ENCODE results near the gene PROP1.

PROP1 gene

GRCh38 chr5:177996660-177997318 lies 747 bp upstream of the PROP1 start:
- peak; percentile 15 for DNase-seq (ENCODE audit: low read depth)
- H3K4me3 ChIP-seq (ENCODE audit: low read depth, low read length): no peak overlapping the region
- TF ChIP-seq MYC (IDR thresholded peaks at IDR 0.05; ENCODE audit: low read depth, low read length) (no peak), MAX (IDR thresholded peaks at IDR 0.05; ENCODE audit: low read depth, low read length) (no peak), POLR2A (IDR thresholded peaks at IDR 0.05; ENCODE audit: extremely low read depth, insufficient read length) (no peak), CTCF (IDR thresholded peaks at IDR 0.05; ENCODE audit: low read depth, low read length) (no peak)

GRCh38 chr5:177994561-177995190 lies 1.4 kb downstream of the PROP1 start:
- H3K4me3 ChIP-seq (ENCODE audit: low read depth, low read length): no peak overlapping the region
- TF ChIP-seq MYC (IDR thresholded peaks at IDR 0.05; ENCODE audit: low read depth, low read length) (no peak), MAX (IDR thresholded peaks at IDR 0.05; ENCODE audit: low read depth, low read length) (no peak), CTCF (IDR thresholded peaks at IDR 0.05; ENCODE audit: low read depth, low read length) (no peak), POLR2A (IDR thresholded peaks at IDR 0.05; ENCODE audit: extremely low read depth, insufficient read length) (no peak)
- no peak for DNase-seq (ENCODE audit: low read depth)

- TF ChIP-seq MAX (IDR thresholded peaks at IDR 0.05; ENCODE audit: low read depth, low read length) (no peak), CTCF (IDR thresholded peaks at IDR 0.05; ENCODE audit: low read depth, low read length) (no peak), POLR2A (IDR thresholded peaks at IDR 0.05; ENCODE audit: extremely low read depth, insufficient read length) (no peak), MYC (IDR thresholded peaks at IDR 0.05; ENCODE audit: low read depth, low read length) (no peak)
- DNase-seq (ENCODE audit: low read depth): no peak
- no peak overlapping the region for H3K4me3 ChIP-seq (ENCODE audit: low read depth, low read length)
These were observed 2.0 kb downstream of the PROP1 start for GRCh38 chr5:177994063-177994462.

GRCh38 chr5:177992466-177992865 lies 3.6 kb downstream of the PROP1 start:
- no peak for DNase-seq (ENCODE audit: low read depth)
- no peak overlapping the region for H3K4me3 ChIP-seq (ENCODE audit: low read depth, low read length)
- TF ChIP-seq POLR2A (IDR thresholded peaks at IDR 0.05; ENCODE audit: extremely low read depth, insufficient read length): no peak
- TF ChIP-seq CTCF (IDR thresholded peaks at IDR 0.05; ENCODE audit: low read depth, low read length): no peak
- TF ChIP-seq MAX (IDR thresholded peaks at IDR 0.05; ENCODE audit: low read depth, low read length): no peak
- TF ChIP-seq MYC (IDR thresholded peaks at IDR 0.05; ENCODE audit: low read depth, low read length): no peak

GRCh38 chr5:177988989-177989625 lies 6.9 kb downstream of the PROP1 start:
- DNase-seq (ENCODE audit: low read depth): no peak
- no peak for TF ChIP-seq MYC (IDR thresholded peaks at IDR 0.05; ENCODE audit: low read depth, low read length)
- no peak for TF ChIP-seq POLR2A (IDR thresholded peaks at IDR 0.05; ENCODE audit: extremely low read depth, insufficient read length)
- TF ChIP-seq MAX (IDR thresholded peaks at IDR 0.05; ENCODE audit: low read depth, low read length): no peak
- no peak for TF ChIP-seq CTCF (IDR thresholded peaks at IDR 0.05; ENCODE audit: low read depth, low read length)
- no peak overlapping the region for H3K4me3 ChIP-seq (ENCODE audit: low read depth, low read length)

Data from NB4 (cell line).